ENCODE measurements around the gene CLASP2.

DNA sequence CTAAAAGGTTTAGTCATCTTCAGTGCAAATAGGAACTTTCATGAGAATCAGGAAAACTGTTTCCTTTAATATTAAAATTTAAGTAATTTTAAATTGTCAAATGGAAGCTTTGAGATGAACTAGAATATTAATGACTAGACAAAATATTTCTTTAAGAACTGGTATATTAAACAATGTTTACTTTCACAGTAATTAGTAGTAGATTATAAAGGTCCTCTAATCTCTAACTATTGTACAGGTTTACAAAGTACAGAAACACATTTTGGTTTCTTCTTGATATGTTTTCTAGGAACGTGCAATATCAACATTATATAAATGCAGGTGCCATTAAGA, 138.9 kb downstream of the CLASP2 start:
- TF ChIP-seq, protein P1, sequence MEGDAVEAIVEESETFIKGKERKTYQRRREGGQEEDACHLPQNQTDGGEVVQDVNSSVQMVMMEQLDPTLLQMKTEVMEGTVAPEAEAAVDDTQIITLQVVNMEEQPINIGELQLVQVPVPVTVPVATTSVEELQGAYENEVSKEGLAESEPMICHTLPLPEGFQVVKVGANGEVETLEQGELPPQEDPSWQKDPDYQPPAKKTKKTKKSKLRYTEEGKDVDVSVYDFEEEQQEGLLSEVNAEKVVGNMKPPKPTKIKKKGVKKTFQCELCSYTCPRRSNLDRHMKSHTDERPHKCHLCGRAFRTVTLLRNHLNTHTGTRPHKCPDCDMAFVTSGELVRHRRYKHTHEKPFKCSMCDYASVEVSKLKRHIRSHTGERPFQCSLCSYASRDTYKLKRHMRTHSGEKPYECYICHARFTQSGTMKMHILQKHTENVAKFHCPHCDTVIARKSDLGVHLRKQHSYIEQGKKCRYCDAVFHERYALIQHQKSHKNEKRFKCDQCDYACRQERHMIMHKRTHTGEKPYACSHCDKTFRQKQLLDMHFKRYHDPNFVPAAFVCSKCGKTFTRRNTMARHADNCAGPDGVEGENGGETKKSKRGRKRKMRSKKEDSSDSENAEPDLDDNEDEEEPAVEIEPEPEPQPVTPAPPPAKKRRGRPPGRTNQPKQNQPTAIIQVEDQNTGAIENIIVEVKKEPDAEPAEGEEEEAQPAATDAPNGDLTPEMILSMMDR (IDR thresholded peaks at IDR 0.05), result no peak
- no peak for TF ChIP-seq POLR2A (IDR thresholded peaks at IDR 0.05)
- no peak for TF ChIP-seq EP300 (IDR thresholded peaks at IDR 0.05)
- no peak for TF ChIP-seq POLR2AphosphoS5 (IDR thresholded peaks at IDR 0.05)
